Measurements from ENCODE around the gene SLC12A2.

DNA sequence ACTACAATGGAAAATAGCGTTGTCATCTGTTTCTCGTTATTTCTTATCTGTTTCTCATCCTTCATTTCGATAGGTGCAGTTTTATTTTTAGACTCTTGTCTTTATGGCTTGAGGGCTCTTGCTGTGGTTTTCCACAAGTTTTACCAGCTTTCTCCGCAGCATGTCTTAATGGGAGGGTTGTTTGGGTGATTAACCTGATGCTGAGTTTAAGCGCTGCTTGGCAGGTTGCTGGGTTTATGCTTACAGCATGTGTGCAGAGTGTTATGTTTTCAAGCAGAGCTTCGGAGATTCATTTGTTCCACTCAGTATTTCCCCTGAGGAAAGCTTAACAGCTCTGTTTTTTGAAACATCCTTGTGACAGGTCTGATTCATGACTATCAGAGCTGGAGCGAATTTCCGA is 154.0 kb downstream of the SLC12A2 start:
- no peak for TF ChIP-seq CTCF (IDR thresholded peaks at IDR 0.05)
- no peak for TF ChIP-seq POLR2AphosphoS5 (IDR thresholded peaks at IDR 0.05)
- no peak for TF ChIP-seq EP300 (IDR thresholded peaks at IDR 0.05)
- TF ChIP-seq POLR2A (IDR thresholded peaks at IDR 0.05), result no peak
